Astrocyte (in vitro differentiated cells and primary cell): ENCODE data around the gene POLR2E.

ENCODE experiments used
- CTCF ChIP-seq: IDR thresholded peaks from 2 replicates; pipeline ENCODE4 v1.5.1; 2011; ENCODE audit warnings: low read depth, mild to moderate bottlenecking, inconsistent platforms, low read length, moderate library complexity; ENCODE audit not compliant: insufficient read depth
- EZH2 ChIP-seq: IDR thresholded peaks from 2 replicates; pipeline ENCODE4 v1.6.1; 2012; ENCODE audit warnings: mild to moderate bottlenecking, low read length, inconsistent platforms; ENCODE audit not compliant: insufficient read depth

- no peak for TF ChIP-seq CTCF
- no peak for TF ChIP-seq EZH2
These were observed 559 bp downstream of the POLR2E start for GRCh38 chr19:1094655-1094977.
